ENCODE results near the gene AHDC1. TPM values are rescaled to one million over a fixed set of nuclear protein-coding genes. Genes with fewer than 3 reads are reported as not detected.

The AHDC1 gene
- polyA plus RNA-seq, 2 of the 4 experiments (the other 2 are of a cell fraction) = 1.3 to 11.5 TPM

DNA sequence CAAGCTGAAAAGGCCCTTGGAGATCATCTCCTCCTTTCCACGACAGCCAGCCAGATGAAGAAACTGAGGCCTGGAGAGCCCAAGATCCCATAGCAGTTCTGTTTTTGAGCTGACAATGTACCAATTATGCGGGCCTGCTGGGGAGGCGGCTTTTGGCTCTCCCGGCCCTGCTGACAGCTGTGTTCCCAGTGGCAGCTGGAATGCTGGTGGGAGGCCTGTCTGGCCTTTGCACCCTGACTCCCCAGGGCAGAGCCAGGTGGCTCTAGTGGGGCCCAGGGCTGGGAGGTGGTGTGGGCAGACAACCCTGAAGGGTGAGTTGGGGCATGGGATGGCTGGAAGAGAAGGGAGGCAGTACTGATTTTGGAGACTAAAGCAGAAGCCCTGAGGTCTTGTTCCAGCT is 83.3 kb downstream of the AHDC1 start:
- H3K9me3 ChIP-seq = no peaks in the 10 kb centered on the region
- DNase-seq (ENCODE audit: low read depth in 1 of 2, low spot score in 1 of 2) = no peak
- no peak for FAIRE-seq
- ChIA-PET CTCF (interaction anchor here (1.3 to 1.6 kb wide), 2 partner anchors 36 to 55 kb away, joined by 3 to 5 read pairs; no protein-coding TSS in a partner anchor), POLR2A (no interaction called here)
- H3K4me2 ChIP-seq = no peak overlapping the region
- TF ChIP-seq KDM1A (IDR thresholded peaks at IDR 0.05; ENCODE audit: low read depth) (no peak), CBX2 (IDR thresholded peaks at IDR 0.05; ENCODE audit: borderline replicate concordance, low read depth) (no peak), CBX8 (IDR thresholded peaks at IDR 0.05) (no peak), ZC3H11A (IDR thresholded peaks at IDR 0.05) (no peak), EP300 (IDR thresholded peaks at IDR 0.05) (no peak), NPAS2 (CRISPR knock-in tag; IDR thresholded peaks at IDR 0.05; ENCODE audit: borderline replicate concordance) (no peak), CEBPB (IDR thresholded peaks at IDR 0.05) (no peak)
- TF ChIP-seq, protein P1, sequence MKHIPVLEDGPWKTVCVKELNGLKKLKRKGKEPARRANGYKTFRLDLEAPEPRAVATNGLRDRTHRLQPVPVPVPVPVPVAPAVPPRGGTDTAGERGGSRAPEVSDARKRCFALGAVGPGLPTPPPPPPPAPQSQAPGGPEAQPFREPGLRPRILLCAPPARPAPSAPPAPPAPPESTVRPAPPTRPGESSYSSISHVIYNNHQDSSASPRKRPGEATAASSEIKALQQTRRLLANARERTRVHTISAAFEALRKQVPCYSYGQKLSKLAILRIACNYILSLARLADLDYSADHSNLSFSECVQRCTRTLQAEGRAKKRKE (CRISPR knock-in tag; IDR thresholded peaks at IDR 0.05; ENCODE audit: low read depth) = no peak
- H3K4me1 ChIP-seq = peaks cover 10% of the 10 kb centered on the region
- no peak overlapping the region for H3K27ac ChIP-seq
- 100% methylated on average over 1 of the region's 4 CpGs for WGBS (ENCODE audit: missing lambda C conversion rate)
- ATAC-seq = no peak
- no peak overlapping the region for H3K4me3 ChIP-seq

DNA sequence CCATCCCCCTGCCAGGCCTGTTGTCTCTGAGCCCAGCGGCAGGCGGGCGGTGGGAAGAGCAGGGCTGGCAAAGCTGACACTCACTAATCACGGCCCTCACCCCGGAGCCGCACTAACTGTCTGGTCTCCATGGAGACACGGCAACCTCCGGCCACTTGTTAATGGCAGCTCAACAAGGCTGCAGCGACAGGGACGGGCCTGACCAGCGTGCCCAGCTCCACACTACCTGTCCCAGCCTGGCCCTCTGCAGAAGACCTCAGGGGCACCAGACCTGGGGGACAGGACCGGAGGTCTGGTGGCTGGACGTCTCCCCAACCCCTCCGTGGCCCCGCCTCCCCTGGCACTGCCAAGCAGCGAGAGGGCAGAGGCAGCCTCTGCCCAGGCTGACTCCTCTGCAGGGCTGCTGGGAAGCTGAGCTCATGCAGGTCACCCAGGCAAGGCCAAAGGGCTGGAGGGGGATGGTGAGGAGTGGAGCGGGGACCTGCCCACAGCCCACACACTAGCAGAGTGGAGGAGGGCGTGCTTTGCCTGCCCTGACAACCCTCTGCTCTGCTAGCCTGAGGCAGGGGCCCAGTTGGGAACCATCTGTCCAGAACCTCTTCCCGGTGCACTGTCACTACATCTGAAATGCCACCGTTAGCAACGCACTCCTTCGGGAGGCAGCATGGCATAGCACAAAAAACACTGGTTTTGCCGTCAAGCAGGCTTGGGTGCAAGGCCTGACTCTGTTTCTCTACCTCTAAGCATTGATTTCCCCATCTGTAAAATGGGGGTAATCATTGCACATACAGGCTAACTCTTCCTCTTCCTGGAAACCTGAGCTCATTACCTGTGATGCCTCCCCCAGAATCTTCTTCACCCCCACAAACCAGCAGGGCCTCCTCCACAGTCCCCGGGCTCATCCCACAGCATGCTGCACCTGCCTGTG is 84.3 kb downstream of the AHDC1 start:
- 93% methylated on average over 10 of the region's 24 CpGs for WGBS (ENCODE audit: missing lambda C conversion rate)
- ChIA-PET POLR2A (no interaction called here), CTCF (interaction anchor here (0.9 to 1.6 kb wide), 3 partner anchors 51 to 87 kb away, joined by 3 to 4 read pairs (median 3); no protein-coding TSS in a partner anchor)
- ATAC-seq (peak; percentile 13 to 14; a peak in 3 of 6 replicates), FAIRE-seq (no peak), DNase-seq (ENCODE audit: low read depth in 1 of 2, low spot score in 1 of 2) (no peak)
- Histone ChIP-seq H3K4me1 (0 out of 3 replicates have a peak, but pooled peaks cover 5% of the 10 kb centered on the region), H3K9me3 (no peaks in the 10 kb centered on the region), H3K27ac (0 out of 6 replicates have a peak overlapping the region, but pooled peaks of 1 of the 2 experiments have one; percentile 24), H3K4me3 (no peak overlapping the region), H3K4me2 (no peak overlapping the region)
- no peak for TF ChIP-seq POLR2AphosphoS2 (conservative IDR thresholded peaks at IDR 0.05; ENCODE audit: low read length)
- TF ChIP-seq RNF2 (IDR thresholded peaks at IDR 0.05; ENCODE audit: borderline replicate concordance, low read depth) = no peak
- TF ChIP-seq, protein P2, sequence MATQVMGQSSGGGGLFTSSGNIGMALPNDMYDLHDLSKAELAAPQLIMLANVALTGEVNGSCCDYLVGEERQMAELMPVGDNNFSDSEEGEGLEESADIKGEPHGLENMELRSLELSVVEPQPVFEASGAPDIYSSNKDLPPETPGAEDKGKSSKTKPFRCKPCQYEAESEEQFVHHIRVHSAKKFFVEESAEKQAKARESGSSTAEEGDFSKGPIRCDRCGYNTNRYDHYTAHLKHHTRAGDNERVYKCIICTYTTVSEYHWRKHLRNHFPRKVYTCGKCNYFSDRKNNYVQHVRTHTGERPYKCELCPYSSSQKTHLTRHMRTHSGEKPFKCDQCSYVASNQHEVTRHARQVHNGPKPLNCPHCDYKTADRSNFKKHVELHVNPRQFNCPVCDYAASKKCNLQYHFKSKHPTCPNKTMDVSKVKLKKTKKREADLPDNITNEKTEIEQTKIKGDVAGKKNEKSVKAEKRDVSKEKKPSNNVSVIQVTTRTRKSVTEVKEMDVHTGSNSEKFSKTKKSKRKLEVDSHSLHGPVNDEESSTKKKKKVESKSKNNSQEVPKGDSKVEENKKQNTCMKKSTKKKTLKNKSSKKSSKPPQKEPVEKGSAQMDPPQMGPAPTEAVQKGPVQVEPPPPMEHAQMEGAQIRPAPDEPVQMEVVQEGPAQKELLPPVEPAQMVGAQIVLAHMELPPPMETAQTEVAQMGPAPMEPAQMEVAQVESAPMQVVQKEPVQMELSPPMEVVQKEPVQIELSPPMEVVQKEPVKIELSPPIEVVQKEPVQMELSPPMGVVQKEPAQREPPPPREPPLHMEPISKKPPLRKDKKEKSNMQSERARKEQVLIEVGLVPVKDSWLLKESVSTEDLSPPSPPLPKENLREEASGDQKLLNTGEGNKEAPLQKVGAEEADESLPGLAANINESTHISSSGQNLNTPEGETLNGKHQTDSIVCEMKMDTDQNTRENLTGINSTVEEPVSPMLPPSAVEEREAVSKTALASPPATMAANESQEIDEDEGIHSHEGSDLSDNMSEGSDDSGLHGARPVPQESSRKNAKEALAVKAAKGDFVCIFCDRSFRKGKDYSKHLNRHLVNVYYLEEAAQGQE (IDR thresholded peaks at IDR 0.05) = no peak
- no peak for TF ChIP-seq CHD2 (IDR thresholded peaks at IDR 0.05; ENCODE audit: low read length, partially characterized antibody)
- no peak for TF ChIP-seq ZNF302 (CRISPR knock-in tag; IDR thresholded peaks at IDR 0.05)
- TF ChIP-seq NFE2L2 (conservative IDR thresholded peaks at IDR 0.05; ENCODE audit: low read length) = no peak
- TF ChIP-seq JUN (IDR thresholded peaks at IDR 0.05) = no peak

DNA sequence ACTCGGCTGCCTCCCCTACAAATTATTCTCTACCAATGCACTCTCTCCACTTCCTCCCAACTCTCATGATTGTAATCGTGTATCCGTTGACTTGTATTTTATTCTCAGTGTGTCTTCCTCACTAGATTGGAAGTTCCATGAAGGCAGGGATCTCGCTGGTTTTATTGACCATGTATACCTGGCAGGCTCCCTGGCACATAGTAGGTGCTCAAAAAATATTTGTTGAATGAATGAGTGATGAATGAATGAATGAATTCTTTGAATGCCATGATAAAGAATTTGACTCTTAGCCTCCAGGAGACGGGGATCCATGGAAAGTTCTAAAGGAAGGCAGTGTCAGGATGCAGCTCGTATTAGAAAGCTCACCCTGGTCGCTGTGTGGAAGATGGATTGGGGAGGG is 85.1 kb downstream of the AHDC1 start:
- Histone ChIP-seq H3K4me2 (no peak overlapping the region), H3K4me3 (no peak overlapping the region), H3K27ac (no peak overlapping the region), H3K4me1 (0 out of 3 replicates have a peak, but pooled peaks cover 5% of the 10 kb centered on the region), H3K9me3 (no peaks in the 10 kb centered on the region)
- WGBS (ENCODE audit: missing lambda C conversion rate) = 95% methylated on average over 7 of the region's 7 CpGs
- DNase-seq (ENCODE audit: low read depth in 1 of 2, low spot score in 1 of 2) = no peak
- ATAC-seq = no peak
- ChIA-PET POLR2A (no interaction called here), CTCF (interaction anchor here (0.9 kb wide), 1 partner anchor 88 kb away, joined by 4 read pairs; no protein-coding TSS in a partner anchor)
- FAIRE-seq = no peak
- no peak for TF ChIP-seq EHF (CRISPR knock-in tag; IDR thresholded peaks at IDR 0.05)
- TF ChIP-seq JUN (IDR thresholded peaks at IDR 0.05) = no peak
- TF ChIP-seq, protein P3, sequence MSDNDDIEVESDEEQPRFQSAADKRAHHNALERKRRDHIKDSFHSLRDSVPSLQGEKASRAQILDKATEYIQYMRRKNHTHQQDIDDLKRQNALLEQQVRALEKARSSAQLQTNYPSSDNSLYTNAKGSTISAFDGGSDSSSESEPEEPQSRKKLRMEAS (IDR thresholded peaks at IDR 0.05) = no peak
- no peak for TF ChIP-seq HOXB5 (CRISPR knock-in tag; IDR thresholded peaks at IDR 0.05)
- no peak for TF ChIP-seq RAD21 (conservative IDR thresholded peaks at IDR 0.05 in 1 of 2, IDR thresholded peaks at IDR 0.05 in 1 of 2)

All from A549 (cell line).